SKM-1 treated with dmso at 0.1 percent for 144 hours (cell line): ENCODE results near the gene BRAP.
"Not testable (repeated sequence)": the region's sequence is repeated elsewhere in the genome, so short reads cannot be mapped to it uniquely, and the experiment has no call there.

Experiments
- DNase-seq: peaks from one replicate; lab custom pipeline; 2025; ENCODE audit not compliant: unreplicated experiment; lab: John Stamatoyannopoulos, UW

The BRAP gene

DNA sequence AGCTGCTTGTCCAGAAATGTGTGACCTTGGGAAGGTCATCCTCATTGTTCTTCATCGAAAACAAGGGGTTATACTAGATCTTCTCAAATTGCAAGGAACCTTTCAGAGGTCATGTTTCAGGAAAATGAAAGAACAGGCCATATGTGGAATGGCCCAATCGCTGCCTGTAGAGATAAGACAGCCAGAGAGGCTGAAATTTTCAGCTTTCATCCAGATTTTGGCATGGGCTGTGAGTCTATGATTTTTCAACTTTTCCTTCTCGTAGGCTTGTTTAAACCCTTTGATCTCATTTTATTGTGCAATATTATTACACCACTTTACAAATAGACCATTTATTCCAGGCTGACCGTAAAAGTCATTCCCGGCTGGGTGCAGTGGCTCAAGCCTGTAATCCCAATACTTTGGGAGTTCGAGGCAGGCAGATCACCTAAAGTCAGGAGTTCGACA, 69.6 kb downstream of the BRAP start:
- DNase-seq: no peak

- DNase-seq: no peak
These were observed 78.5 kb downstream of the BRAP start for GRCh38 chr12:111607239-111607638.

DNA sequence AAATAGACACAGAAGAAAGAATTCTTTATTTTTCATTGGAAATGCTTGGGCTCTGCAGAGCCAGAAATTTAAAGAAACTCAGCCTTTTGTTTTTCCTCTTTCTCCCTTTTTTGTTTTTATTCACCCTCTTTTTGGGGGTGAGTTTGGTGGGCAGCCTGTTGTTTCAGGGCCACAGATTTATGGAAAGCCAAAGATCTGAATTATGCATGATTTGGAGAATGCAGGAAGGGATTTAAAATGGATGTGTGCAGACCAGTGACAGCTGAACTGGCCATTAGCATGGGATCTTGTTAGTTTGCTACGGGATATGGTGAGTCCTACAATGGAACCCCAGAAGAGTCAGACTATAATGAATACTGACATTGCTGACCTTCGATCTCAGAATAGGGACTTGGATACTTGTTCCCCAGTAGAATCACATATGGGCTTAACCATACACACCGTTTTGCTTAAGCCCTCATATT, 79.0 kb downstream of the BRAP start:
- no peak for DNase-seq

GRCh38 chr12:111605911-111606766, 79.6 kb downstream of the BRAP start:
- DNase-seq: no peak

DNA sequence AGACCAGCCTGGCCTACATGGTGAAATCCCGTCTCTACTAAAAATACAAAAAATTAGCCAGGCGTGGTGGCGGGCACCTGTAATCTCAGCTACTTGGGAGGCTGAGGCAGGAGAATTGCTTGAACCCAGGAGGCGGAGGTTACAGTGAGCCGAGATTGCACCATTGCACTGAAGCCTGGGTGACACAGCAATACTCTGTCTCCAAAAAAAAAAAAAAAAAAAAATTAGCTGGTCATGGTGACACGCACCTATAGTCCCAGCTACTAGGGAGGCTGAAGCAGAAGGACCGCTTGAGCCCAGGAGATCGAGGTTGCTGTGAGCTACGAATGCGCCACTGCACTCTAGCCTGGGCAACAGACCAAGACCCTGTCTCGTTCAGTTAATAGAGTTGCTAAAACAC, 82.9 kb downstream of the BRAP start:
- DNase-seq: not testable (repeated sequence)

- no peak for DNase-seq
These were observed 83.4 kb downstream of the BRAP start for GRCh38 chr12:111602348-111602747.

- DNase-seq: not testable (repeated sequence)
These were observed 84.8 kb downstream of the BRAP start for GRCh38 chr12:111600986-111601385.

GRCh38 chr12:111600205-111600642, 85.5 kb downstream of the BRAP start:
- DNase-seq: no peak

DNA sequence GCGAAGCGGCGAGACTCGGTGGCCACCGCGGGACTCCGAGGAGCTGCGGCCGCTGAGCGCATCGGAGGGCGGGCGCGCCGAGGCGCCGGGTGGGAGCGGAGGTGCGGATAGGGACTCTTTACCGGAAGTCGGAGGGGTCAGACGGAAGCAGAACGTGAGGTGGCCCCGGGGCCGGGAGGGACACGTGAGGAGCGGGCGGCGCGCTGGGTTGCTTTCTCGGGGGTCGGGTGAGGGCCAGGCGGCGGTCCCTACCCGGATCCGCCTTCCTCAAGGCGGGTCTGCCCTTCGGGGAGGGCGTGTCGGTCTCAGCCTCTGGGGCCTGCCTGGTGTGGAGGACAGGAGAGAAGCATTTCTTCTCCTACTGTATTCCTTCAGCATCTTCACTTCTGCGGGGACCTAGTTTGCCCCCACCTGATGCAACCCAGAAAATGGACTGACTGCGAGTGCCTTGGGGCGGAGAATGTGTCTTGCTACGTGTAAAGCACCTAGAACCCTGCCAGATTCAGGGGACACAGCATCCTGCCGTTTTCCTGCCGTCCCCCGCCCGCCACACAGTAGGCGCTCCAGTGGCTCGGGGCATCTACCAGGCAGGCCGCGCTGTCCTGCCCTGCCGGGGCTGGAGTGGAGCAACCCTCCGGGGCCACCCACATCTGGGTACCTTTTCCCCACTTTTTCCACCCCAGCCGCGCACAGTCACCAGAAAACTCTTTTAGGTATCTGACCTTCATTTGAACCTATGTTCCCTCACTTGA, 86.1 kb downstream of the BRAP start:
- peak; percentile 58 for DNase-seq

DNA sequence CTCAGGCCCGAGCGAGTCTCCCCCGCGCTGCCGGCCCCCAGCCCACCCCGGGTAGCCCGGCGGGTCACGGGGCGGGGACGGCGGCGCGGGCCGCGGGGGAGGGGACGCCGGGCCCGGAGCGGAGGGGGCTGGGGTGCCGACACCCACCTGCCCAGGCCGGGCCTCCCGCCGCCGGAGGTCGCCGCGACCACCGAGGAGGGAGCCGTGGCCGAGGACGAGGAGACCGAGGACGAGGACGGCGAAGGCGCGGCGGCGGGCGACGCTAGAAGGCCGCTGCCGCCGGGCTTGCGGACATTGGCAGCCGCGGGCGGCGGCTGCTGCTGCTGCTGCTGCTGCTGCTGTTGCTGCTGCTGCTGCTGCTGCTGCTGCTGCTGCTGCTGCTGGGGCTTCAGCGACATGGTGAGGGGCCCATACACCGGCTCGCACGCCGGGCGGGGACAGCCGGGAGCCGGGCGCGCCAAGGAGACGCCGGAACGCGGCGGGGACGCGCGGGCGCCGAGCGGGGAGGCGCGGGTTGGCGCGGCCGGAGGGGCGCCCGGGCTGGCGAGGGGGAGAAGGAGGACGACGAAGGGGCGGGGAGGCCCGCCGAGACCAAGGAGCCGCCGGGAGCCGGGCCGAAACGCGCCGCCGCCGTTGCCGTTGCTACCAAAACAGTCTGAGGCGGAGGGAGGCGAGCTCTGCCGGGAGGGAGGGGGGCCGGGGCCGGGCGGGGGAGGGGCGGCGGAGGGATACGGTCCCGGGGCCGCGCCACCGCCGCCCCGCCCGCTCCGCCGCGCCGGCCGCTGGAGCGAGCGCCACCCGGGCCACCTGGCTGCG, 86.9 kb downstream of the BRAP start, which contains the start of gene ATXN2:
TSS of gene ATXN2 (minus strand) at position 679 of the 816 bp plus-strand sequence. CDS start at position 398, 281 bp downstream.
- DNase-seq: no peak

GRCh38 chr12:111597831-111598636, 87.7 kb downstream of the BRAP start:
- no peak for DNase-seq

DNA sequence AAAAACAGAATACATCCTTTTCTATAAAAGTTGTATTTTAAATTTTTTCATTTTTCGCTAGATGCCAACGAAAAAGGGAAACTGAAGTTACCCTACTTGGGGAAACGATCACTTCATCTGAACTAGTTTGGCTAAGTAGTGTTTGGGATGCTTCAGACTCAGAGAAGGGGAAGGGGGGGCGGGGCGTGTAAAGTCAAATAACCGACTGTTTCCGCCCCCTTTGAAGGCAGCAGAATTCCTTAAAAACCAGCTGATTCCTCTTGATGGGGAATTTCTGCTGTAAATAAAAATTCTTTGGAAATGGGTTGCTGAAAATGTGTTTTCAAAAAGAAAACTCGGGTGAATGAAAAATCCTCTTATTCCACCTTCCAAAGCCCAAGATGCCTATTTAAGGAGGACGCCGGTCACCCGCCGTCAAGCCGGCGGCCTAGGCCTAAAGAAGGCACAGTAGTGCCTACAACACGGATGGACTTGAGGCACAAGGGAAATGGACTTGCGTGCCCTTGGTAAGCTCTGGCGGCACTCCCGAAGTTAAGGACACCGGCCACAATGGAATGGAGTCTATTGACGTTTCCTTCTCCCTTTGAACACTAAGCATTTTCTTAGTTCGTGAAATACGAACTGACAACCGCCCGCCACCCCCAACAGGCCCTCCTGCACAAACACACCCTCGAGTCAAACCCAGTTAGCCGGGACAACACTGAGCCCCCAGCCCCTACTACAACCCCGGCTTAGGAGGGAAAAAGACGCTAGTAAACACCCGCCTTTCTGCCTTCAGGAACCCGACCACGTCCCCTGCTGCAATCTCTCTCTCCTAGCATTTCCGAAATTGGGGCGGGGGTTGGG, 88.5 kb downstream of the BRAP start:
- DNase-seq: peak; percentile 23

- DNase-seq: not testable (repeated sequence)
These were observed 90.4 kb downstream of the BRAP start for GRCh38 chr12:111595341-111595835.
